ENCODE measurements around the gene SCRN3. TPM values are rescaled to one million over a fixed set of nuclear protein-coding genes. Genes with fewer than 3 reads are reported as not detected.

Gene SCRN3
- total and polyA plus RNA-seq, 4 donors = 12.7 to 22.6 (median 16.6) TPM

GRCh38 chr2:174430066-174430465 is 34.5 kb downstream of the SCRN3 start:
- H3K9me3 ChIP-seq (ENCODE audit: control insufficient read depth, low read length) = no peaks in the 10 kb centered on the region
- intact Hi-C loops (cut with DNase I) = no loop called here
- no peak overlapping the region for H3K4me3 ChIP-seq (ENCODE audit: low read length in 2 of 2)
- H3K36me3 ChIP-seq (ENCODE audit: control insufficient read depth in 1 of 2, insufficient read depth in 2 of 2, low read length in 1 of 2) = no peaks in the 10 kb centered on the region
- ATAC-seq (ENCODE audit: low FRiP score) = no peak
- no peaks in the 10 kb centered on the region for H3K4me1 ChIP-seq (ENCODE audit: control insufficient read depth in 1 of 2, insufficient read depth in 2 of 2, low read length in 2 of 2)
- 69 to 95% methylated on average over 2 of the region's 2 CpGs for WGBS, 2 donors
- H3K27ac ChIP-seq (ENCODE audit: low read depth in 1 of 2, low read length in 2 of 2) = no peak overlapping the region
- no peak for DNase-seq
- no peaks in the 10 kb centered on the region for H3K27me3 ChIP-seq (ENCODE audit: control insufficient read depth in 1 of 2, insufficient read depth in 2 of 2, low read length in 1 of 2)

- H3K4me1 ChIP-seq (ENCODE audit: control insufficient read depth in 1 of 2, insufficient read depth in 2 of 2, low read length in 2 of 2) = peaks cover 0 to 3% of the 10 kb centered on the region in 2 donors
- H3K9me3 ChIP-seq (ENCODE audit: control insufficient read depth, low read length) = no peaks in the 10 kb centered on the region
- no peaks in the 10 kb centered on the region for H3K27me3 ChIP-seq (ENCODE audit: control insufficient read depth in 1 of 2, insufficient read depth in 2 of 2, low read length in 1 of 2)
- no peaks in the 10 kb centered on the region for H3K36me3 ChIP-seq (ENCODE audit: control insufficient read depth in 1 of 2, insufficient read depth in 2 of 2, low read length in 1 of 2)
- intact Hi-C loops (cut with DNase I) = no loop called here
- no peak for DNase-seq
- no peak overlapping the region for H3K27ac ChIP-seq (ENCODE audit: low read depth in 1 of 2, low read length in 2 of 2)
- no peak for ATAC-seq (ENCODE audit: low FRiP score)
- H3K4me3 ChIP-seq (ENCODE audit: low read length in 2 of 2) = no peak overlapping the region
- 98 to 100% methylated on average over 1 of the region's 1 CpG for WGBS, 2 donors
These were observed 36.4 kb downstream of the SCRN3 start for GRCh38 chr2:174431902-174432301.

DNA sequence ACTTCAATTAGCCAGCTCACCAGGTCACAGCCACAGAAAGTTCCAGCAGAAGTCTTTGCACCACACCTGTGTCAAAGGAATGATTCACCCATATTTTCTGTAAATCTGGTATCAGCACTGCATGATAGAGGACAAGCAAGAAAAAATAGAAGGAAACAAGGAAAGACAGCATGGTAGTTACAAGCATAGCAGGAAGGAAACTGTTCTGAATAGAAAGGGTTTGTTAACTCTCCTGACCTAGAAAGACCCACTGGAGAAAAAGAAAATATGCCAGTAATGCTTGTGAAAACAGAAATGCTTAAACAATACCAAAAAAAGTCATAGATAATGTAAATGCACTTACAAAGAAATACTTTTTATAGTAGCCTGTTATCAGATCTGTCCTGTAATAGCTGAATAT is 40.8 kb downstream of the SCRN3 start:
- no peak for ATAC-seq (ENCODE audit: low FRiP score)
- Histone ChIP-seq H3K27ac (ENCODE audit: low read depth in 1 of 2, low read length in 2 of 2) (no peak overlapping the region), H3K4me3 (ENCODE audit: low read length in 2 of 2) (no peak overlapping the region), H3K9me3 (ENCODE audit: control insufficient read depth, low read length) (no peaks in the 10 kb centered on the region), H3K4me1 (ENCODE audit: control insufficient read depth in 1 of 2, insufficient read depth in 2 of 2, low read length in 2 of 2) (peaks cover 3% of the 10 kb centered on the region in 2 donors), H3K27me3 (ENCODE audit: control insufficient read depth in 1 of 2, insufficient read depth in 2 of 2, low read length in 1 of 2) (no peaks in the 10 kb centered on the region), H3K36me3 (ENCODE audit: control insufficient read depth in 1 of 2, insufficient read depth in 2 of 2, low read length in 1 of 2) (no peaks in the 10 kb centered on the region)
- DNase-seq = no peak
- intact Hi-C loops (cut with DNase I) = loop anchor here in 1 of 2 donors (2.0 kb wide), 1 partner anchor 42 kb away; the partner anchor contains the start of gene SCRN3

GRCh38 chr2:174438146-174438886 is 42.8 kb downstream of the SCRN3 start:
- no peaks in the 10 kb centered on the region for H3K27me3 ChIP-seq (ENCODE audit: control insufficient read depth in 1 of 2, insufficient read depth in 2 of 2, low read length in 1 of 2)
- intact Hi-C loops (cut with DNase I) = no loop called here
- H3K36me3 ChIP-seq (ENCODE audit: control insufficient read depth in 1 of 2, insufficient read depth in 2 of 2, low read length in 1 of 2) = no peaks in the 10 kb centered on the region
- no peaks in the 10 kb centered on the region for H3K9me3 ChIP-seq (ENCODE audit: control insufficient read depth, low read length)
- WGBS, 2 donors = 7 to 10% methylated on average over 13 of the region's 13 CpGs
- DNase-seq (peak; percentile 83 to 87), ATAC-seq (ENCODE audit: low FRiP score) (peak; percentile 78)
- no peak overlapping the region for H3K4me3 ChIP-seq (ENCODE audit: low read length in 2 of 2)
- peak overlapping the region; percentile 55 to 70 for H3K27ac ChIP-seq (ENCODE audit: low read depth in 1 of 2, low read length in 2 of 2)
- H3K4me1 ChIP-seq (ENCODE audit: control insufficient read depth in 1 of 2, insufficient read depth in 2 of 2, low read length in 2 of 2) = peaks cover 3% of the 10 kb centered on the region in 2 donors

DNA sequence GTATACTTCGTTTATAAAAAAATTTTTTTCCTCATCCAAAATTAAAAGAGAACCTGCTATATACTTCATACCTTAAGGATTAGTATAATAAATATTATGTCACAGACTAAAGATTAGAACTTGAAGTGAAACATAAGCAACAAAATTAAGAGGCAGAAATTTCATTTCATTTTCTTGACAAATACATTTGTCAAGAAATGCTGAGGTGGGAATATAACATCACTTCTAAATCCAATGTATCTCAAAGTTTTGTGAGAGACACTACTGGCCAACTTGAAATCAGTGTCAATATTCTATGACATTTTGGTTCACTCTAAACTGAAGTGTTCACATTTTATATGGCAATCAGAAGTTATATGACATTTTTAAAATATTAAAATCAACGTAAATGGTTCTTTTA is 43.8 kb downstream of the SCRN3 start:
- Histone ChIP-seq H3K4me1 (ENCODE audit: control insufficient read depth in 1 of 2, insufficient read depth in 2 of 2, low read length in 2 of 2) (peaks cover 3% of the 10 kb centered on the region in 2 donors), H3K4me3 (ENCODE audit: low read length in 2 of 2) (no peak overlapping the region), H3K36me3 (ENCODE audit: control insufficient read depth in 1 of 2, insufficient read depth in 2 of 2, low read length in 1 of 2) (no peaks in the 10 kb centered on the region), H3K27ac (ENCODE audit: low read depth in 1 of 2, low read length in 2 of 2) (no peak overlapping the region), H3K9me3 (ENCODE audit: control insufficient read depth, low read length) (no peaks in the 10 kb centered on the region), H3K27me3 (ENCODE audit: control insufficient read depth in 1 of 2, insufficient read depth in 2 of 2, low read length in 1 of 2) (no peaks in the 10 kb centered on the region)
- intact Hi-C loops (cut with DNase I) = no loop called here
- ATAC-seq (ENCODE audit: low FRiP score) = no peak
- WGBS, 2 donors = 81 to 86% methylated on average over 2 of the region's 2 CpGs
- no peak for DNase-seq

DNA sequence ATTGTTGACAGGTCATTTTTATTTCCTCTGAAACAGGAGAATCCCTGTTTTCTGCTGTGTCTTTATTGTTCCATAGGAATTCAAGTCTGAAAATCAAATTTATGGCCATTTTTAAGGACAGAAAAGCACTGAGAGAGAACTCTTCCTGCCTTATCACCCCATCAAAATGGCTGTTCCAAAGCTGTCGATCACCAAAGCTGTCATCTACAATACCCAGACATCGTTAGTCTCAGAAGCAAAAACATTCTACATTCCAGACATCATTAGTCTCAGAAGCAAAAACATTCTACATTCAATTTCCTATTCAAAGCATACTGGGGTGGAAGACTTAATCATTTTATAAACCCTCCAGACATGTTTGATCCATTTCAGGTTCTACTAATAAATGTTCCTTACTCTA is 44.4 kb downstream of the SCRN3 start:
- no peak for DNase-seq
- ATAC-seq (ENCODE audit: low FRiP score) = no peak
- H3K4me1 ChIP-seq (ENCODE audit: control insufficient read depth in 1 of 2, insufficient read depth in 2 of 2, low read length in 2 of 2) = peaks cover 3 to 6% of the 10 kb centered on the region in 2 donors
- H3K4me3 ChIP-seq (ENCODE audit: low read length in 2 of 2) = no peak overlapping the region
- 18 to 25% methylated on average over 2 of the region's 2 CpGs for WGBS, 2 donors
- no peaks in the 10 kb centered on the region for H3K27me3 ChIP-seq (ENCODE audit: control insufficient read depth in 1 of 2, insufficient read depth in 2 of 2, low read length in 1 of 2)
- intact Hi-C loops (cut with DNase I) = no loop called here
- H3K9me3 ChIP-seq (ENCODE audit: control insufficient read depth, low read length) = no peaks in the 10 kb centered on the region
- no peak overlapping the region for H3K27ac ChIP-seq (ENCODE audit: low read depth in 1 of 2, low read length in 2 of 2)
- H3K36me3 ChIP-seq (ENCODE audit: control insufficient read depth in 1 of 2, insufficient read depth in 2 of 2, low read length in 1 of 2) = no peaks in the 10 kb centered on the region

DNA sequence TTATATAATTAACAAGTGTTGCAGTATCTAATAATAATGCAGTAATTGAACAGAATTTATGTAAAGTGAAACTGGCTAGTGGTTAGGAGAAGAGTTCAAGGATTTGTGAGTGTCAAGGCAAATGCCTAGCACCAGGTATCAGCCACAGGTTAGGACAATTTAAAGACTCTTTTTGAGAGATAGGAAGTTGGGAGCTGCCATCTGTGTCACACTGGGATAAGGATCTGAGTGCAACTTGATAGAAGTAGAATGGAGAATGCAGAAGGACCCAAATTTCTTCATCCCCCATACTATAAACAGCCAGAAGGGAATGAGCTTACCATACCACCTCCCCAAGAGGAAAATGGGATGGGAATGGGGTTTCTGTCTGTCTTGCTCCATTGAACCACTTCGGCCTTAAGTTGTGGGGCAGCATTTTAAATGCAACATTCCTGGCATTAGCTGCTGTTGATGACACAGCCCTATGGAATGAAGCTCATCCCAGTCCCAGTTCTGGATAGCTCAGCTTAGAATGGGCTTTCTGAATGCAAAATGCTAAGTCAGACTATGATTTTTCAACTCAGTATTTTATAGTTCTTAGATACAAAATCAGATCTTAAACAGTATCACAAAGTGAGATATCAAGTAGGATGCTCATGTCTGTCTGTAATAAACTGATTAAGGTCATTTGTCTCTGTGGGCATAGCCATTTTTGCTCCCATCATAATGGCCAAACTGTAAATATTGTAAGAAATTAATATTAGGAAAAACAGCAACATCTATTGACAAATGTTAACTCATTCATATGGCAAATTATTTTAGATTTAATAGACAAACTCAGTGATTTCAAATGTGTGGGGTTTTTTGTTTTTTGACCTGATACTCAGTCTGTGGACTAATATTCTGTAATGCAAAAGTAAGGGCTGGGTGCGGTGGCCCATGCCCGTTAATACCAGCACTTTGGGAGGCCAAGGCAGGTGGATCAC is 47.3 kb downstream of the SCRN3 start:
- intact Hi-C loops (cut with DNase I) = no loop called here
- Histone ChIP-seq H3K27ac (ENCODE audit: low read depth in 1 of 2, low read length in 2 of 2) (no peak overlapping the region), H3K36me3 (ENCODE audit: control insufficient read depth in 1 of 2, insufficient read depth in 2 of 2, low read length in 1 of 2) (no peaks in the 10 kb centered on the region), H3K9me3 (ENCODE audit: control insufficient read depth, low read length) (no peaks in the 10 kb centered on the region), H3K4me1 (ENCODE audit: control insufficient read depth in 1 of 2, insufficient read depth in 2 of 2, low read length in 2 of 2) (peaks cover 0 to 7% of the 10 kb centered on the region in 2 donors), H3K27me3 (ENCODE audit: control insufficient read depth in 1 of 2, insufficient read depth in 2 of 2, low read length in 1 of 2) (no peaks in the 10 kb centered on the region), H3K4me3 (ENCODE audit: low read length in 2 of 2) (no peak overlapping the region)
- DNase-seq (no peak), ATAC-seq (ENCODE audit: low FRiP score) (no peak)
- WGBS, 2 donors = 76 to 85% methylated on average over 3 of the region's 3 CpGs

DNA sequence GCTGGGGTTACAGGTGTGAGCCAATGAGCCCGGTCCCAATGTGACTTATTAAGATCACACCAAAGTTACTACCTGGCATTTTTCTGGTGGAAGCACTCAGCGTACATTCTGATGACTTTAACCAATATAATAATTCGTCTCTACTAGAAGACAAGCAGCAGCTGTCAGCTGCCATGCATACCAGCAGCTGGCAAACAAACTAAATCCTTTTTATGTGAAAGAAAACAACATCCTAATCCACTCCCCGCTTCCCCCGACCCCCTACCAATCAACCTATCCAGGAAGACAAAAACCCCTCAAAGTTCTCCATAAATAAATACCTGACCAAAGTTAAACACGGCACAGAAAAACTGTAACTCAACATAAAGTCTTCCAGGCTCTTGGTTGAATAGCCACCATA is 49.2 kb downstream of the SCRN3 start:
- H3K9me3 ChIP-seq (ENCODE audit: control insufficient read depth, low read length) = no peaks in the 10 kb centered on the region
- no peaks in the 10 kb centered on the region for H3K36me3 ChIP-seq (ENCODE audit: control insufficient read depth in 1 of 2, insufficient read depth in 2 of 2, low read length in 1 of 2)
- intact Hi-C loops (cut with DNase I) = no loop called here
- WGBS, 2 donors = 29 to 37% methylated on average over 6 of the region's 6 CpGs
- no peaks in the 10 kb centered on the region for H3K27me3 ChIP-seq (ENCODE audit: control insufficient read depth in 1 of 2, insufficient read depth in 2 of 2, low read length in 1 of 2)
- ATAC-seq (ENCODE audit: low FRiP score) (no peak), DNase-seq (no peak)
- peaks cover 0 to 7% of the 10 kb centered on the region in 2 donors for H3K4me1 ChIP-seq (ENCODE audit: control insufficient read depth in 1 of 2, insufficient read depth in 2 of 2, low read length in 2 of 2)
- no peak overlapping the region for H3K4me3 ChIP-seq (ENCODE audit: low read length in 2 of 2)
- H3K27ac ChIP-seq (ENCODE audit: low read depth in 1 of 2, low read length in 2 of 2) = no peak overlapping the region

Measured in aorta (tissue), 5 donors.